Measurements from ENCODE around the gene SLC38A10.
"Not testable (repeated sequence)": the region's sequence is repeated elsewhere in the genome, so short reads cannot be mapped to it uniquely, and the experiment has no call there.

SLC38A10 gene

GRCh38 chr17:81233811-81234505 lies 61.1 kb downstream of the SLC38A10 start:
- in situ Hi-C loops (cut with HindIII; ENCODE audit: low sequenced_read_pairs): no loop called here

- in situ Hi-C loops (cut with HindIII; ENCODE audit: low sequenced_read_pairs): no loop called here
Observed at GRCh38 chr17:81233316-81233715, 61.8 kb downstream of the SLC38A10 start.

- in situ Hi-C loops (cut with HindIII; ENCODE audit: low sequenced_read_pairs): no loop called here
Observed at GRCh38 chr17:81232616-81233241, 62.4 kb downstream of the SLC38A10 start.

GRCh38 chr17:81231766-81232581 lies 63.1 kb downstream of the SLC38A10 start:
- in situ Hi-C loops (cut with HindIII; ENCODE audit: low sequenced_read_pairs): no loop called here

- in situ Hi-C loops (cut with HindIII; ENCODE audit: low sequenced_read_pairs): no loop called here
Observed at GRCh38 chr17:81231121-81231645, 63.9 kb downstream of the SLC38A10 start.

GRCh38 chr17:81230043-81230820 lies 64.9 kb downstream of the SLC38A10 start:
- in situ Hi-C loops (cut with HindIII; ENCODE audit: low sequenced_read_pairs): no loop called here

- in situ Hi-C loops (cut with HindIII; ENCODE audit: low sequenced_read_pairs): no loop called here
Observed at GRCh38 chr17:81229666-81229920, 65.5 kb downstream of the SLC38A10 start.

GRCh38 chr17:81228834-81229665 lies 66.1 kb downstream of the SLC38A10 start:
- in situ Hi-C loops (cut with HindIII; ENCODE audit: low sequenced_read_pairs): no loop called here

GRCh38 chr17:81228420-81228819 lies 66.7 kb downstream of the SLC38A10 start:
- in situ Hi-C loops (cut with HindIII; ENCODE audit: low sequenced_read_pairs): no loop called here

- in situ Hi-C loops (cut with HindIII; ENCODE audit: low sequenced_read_pairs): not testable (repeated sequence)
Observed at GRCh38 chr17:81227630-81228029, 67.5 kb downstream of the SLC38A10 start.

GRCh38 chr17:81223762-81224130 lies 71.4 kb downstream of the SLC38A10 start:
- in situ Hi-C loops (cut with HindIII; ENCODE audit: low sequenced_read_pairs): no loop called here

- in situ Hi-C loops (cut with HindIII; ENCODE audit: low sequenced_read_pairs): no loop called here
Observed at GRCh38 chr17:81222906-81223761, 72.0 kb downstream of the SLC38A10 start, which contains the start of gene CEP131. Gene CEP131 (minus strand): TSS chr17:81222965. CDS start chr17:81220056, 2,909 bp downstream.

GRCh38 chr17:81222620-81222905 lies 72.5 kb downstream of the SLC38A10 start:
- in situ Hi-C loops (cut with HindIII; ENCODE audit: low sequenced_read_pairs): no loop called here

- in situ Hi-C loops (cut with HindIII; ENCODE audit: low sequenced_read_pairs): no loop called here
Observed at GRCh38 chr17:81221842-81222619, 73.1 kb downstream of the SLC38A10 start.

- in situ Hi-C loops (cut with HindIII; ENCODE audit: low sequenced_read_pairs): no loop called here
Observed at GRCh38 chr17:81221371-81221841, 73.7 kb downstream of the SLC38A10 start.

GRCh38 chr17:81219476-81220180 lies 75.5 kb downstream of the SLC38A10 start:
- in situ Hi-C loops (cut with HindIII; ENCODE audit: low sequenced_read_pairs): no loop called here

GRCh38 chr17:81218991-81219390 lies 76.1 kb downstream of the SLC38A10 start:
- in situ Hi-C loops (cut with HindIII; ENCODE audit: low sequenced_read_pairs): no loop called here

- in situ Hi-C loops (cut with HindIII; ENCODE audit: low sequenced_read_pairs): no loop called here
Observed at GRCh38 chr17:81218459-81218858, 76.6 kb downstream of the SLC38A10 start.
